BJ (cell line): Measurements from ENCODE around the gene DPP9. TPM values are rescaled to one million over a fixed set of nuclear protein-coding genes. Genes with fewer than 3 reads are reported as not detected.

Experiments
- CTCF ChIA-PET: fragments of 350-600 bp; formaldehyde crosslinking; extraction: SDS; loops from one replicate; lab custom pipeline; 2021; ENCODE audit warnings: antibody characterized with exemption, inconsistent platforms; lab: Yijun Ruan, JAX
- POLR2A ChIA-PET: fragments of 300-600 bp; sonication (Branson Sonifier 250); formaldehyde crosslinking; extraction: SDS; loops from one replicate; lab custom pipeline; 2021; ENCODE audit warnings: antibody characterized with exemption; lab: Charles Lee
- DNase-seq: peaks from one replicate; pipeline ENCODE4 v3.0.0-alpha.2; 2011; ENCODE audit warnings: low read depth
- H3K27me3 ChIP-seq: 2 replicates; pipeline ENCODE4 v1.6.0; 2011; ENCODE audit warnings: low read length; ENCODE audit not compliant: control insufficient read depth, insufficient read depth
- H3K36me3 ChIP-seq: 2 replicates; pipeline ENCODE4 v1.5.1; 2011; ENCODE audit warnings: low read length; ENCODE audit not compliant: control insufficient read depth, insufficient read depth
- H3K4me3 ChIP-seq: 2 replicates; pipeline ENCODE4 v1.5.1; 2011; ENCODE audit warnings: low read depth, mild to moderate bottlenecking, control low read depth, low read length
- CTCF ChIP-seq: IDR thresholded peaks from 2 replicates; pipeline ENCODE4 v1.5.1; 2011; ENCODE audit warnings: low read depth, mild to moderate bottlenecking, control low read depth, inconsistent platforms, low read length, moderate library complexity; ENCODE audit not compliant: insufficient read depth
- polyA plus RNA-seq: library from polyadenylated mRNA; depleted of rRNA; stranded (reverse); fragments of >200 nt; gene quantifications from 2 replicates; pipeline ENCODE4 v1.2.3, GENCODE V29; 2011

The DPP9 gene
- polyA plus RNA-seq, 1 experiment = 12.3 TPM

GRCh38 chr19:4704317-4704673 is 19.3 kb downstream of the DPP9 start:
- Histone ChIP-seq H3K36me3 (peaks cover 33% of the 10 kb centered on the region), H3K4me3 (no peak overlapping the region), H3K27me3 (no peaks in the 10 kb centered on the region)
- TF ChIP-seq CTCF = no peak
- no peak for DNase-seq
- ChIA-PET CTCF (no interaction called here), POLR2A (no interaction called here)

DNA sequence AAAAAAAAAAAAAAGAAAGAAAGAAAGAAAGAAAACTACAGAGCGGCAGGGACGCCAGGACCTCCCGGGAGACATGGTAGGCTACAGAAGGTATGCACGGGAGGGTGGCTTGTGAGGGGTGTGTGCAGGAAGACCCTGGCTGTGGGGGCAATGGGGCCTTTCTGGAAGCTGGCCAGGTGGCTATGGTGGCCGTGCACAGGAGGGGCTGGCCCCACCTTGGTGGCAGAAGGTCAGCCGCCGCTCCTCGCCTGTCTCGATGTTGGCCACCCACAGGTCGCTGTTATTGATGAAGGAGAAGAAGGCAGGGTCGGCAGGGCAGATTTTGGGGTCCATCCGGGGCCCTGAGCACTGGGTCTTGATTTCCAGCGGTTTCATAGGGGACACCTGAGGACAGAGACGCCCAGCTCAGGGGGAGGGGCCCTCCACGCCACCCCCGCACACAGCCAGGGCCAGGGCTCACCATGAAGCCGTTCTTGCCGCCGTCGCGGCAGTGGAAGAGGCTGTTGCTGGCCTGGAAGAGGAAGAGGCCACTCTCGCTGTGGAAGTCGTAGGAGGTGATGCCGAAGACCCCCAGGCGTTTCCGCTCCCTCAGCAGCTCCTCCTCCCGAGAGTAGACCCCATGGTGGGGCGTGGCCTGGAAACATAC is 19.8 kb downstream of the DPP9 start:
- no peak for TF ChIP-seq CTCF
- H3K4me3 ChIP-seq = no peak overlapping the region
- ChIA-PET CTCF (no interaction called here), POLR2A (no interaction called here)
- no peaks in the 10 kb centered on the region for H3K27me3 ChIP-seq
- no peak for DNase-seq
- H3K36me3 ChIP-seq = peaks cover 33% of the 10 kb centered on the region

DNA sequence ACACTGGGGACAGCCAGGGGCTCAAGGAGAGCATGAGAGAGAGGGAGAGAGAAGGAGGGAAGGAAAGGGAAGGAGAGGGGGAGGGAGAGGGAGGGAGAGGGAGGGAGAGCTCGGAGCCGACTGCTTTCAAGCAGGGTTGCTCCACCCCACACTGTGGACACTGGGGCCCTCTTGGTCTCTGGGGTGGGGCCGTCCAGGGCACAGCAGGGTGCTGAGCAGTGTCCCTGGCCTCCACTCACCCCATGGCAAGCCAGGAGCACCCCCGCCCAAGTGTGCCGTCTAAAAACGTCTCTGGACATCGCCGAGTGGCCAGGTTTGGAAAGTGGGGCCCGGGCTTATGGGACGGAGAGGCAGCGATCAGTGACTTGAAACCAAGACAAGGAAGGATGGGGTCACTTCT is 20.9 kb downstream of the DPP9 start:
- Histone ChIP-seq H3K36me3 (peaks cover 36% of the 10 kb centered on the region), H3K27me3 (no peaks in the 10 kb centered on the region), H3K4me3 (no peak overlapping the region)
- no peak for DNase-seq
- no peak for TF ChIP-seq CTCF
- POLR2A ChIA-PET = no interaction called here
- CTCF ChIA-PET = no interaction called here

- Histone ChIP-seq H3K27me3 (no peaks in the 10 kb centered on the region), H3K36me3 (peaks cover 40% of the 10 kb centered on the region), H3K4me3 (no peak overlapping the region)
- no peak for TF ChIP-seq CTCF
- no peak for DNase-seq
- ChIA-PET CTCF (interaction anchor here (1.4 kb wide), 1 partner anchor 12 kb away, joined by 3 read pairs; no protein-coding TSS in a partner anchor), POLR2A (no interaction called here)
These were observed 22.1 kb downstream of the DPP9 start for GRCh38 chr19:4701557-4701956.

- Histone ChIP-seq H3K4me3 (no peak overlapping the region), H3K27me3 (no peaks in the 10 kb centered on the region), H3K36me3 (peaks cover 38% of the 10 kb centered on the region)
- POLR2A ChIA-PET = no interaction called here
- CTCF ChIA-PET = interaction anchor here (1.4 kb wide), 1 partner anchor 11 kb away, joined by 3 read pairs; no protein-coding TSS in a partner anchor
- no peak for DNase-seq
- TF ChIP-seq CTCF = no peak
These were observed 23.0 kb downstream of the DPP9 start for GRCh38 chr19:4700693-4700970.
